Measurements from ENCODE around the gene ATP2B3.

ATP2B3 gene

DNA sequence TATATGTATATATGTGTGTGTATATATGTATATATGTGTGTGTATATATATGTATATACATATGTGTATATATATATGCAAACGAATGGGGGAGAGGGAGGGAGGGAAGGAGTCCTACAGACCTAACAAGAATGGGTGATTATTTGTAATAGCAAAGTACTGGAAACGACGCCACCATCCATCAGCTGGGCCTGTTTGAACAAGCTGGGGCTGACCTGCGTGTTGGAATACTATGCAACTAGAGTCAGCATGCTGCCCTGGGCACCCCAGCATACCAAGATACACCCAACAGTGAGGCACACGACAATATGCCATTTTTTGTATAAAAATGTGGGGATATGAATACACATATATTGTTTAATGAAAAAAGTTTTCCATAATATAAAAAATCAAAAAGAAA lies 103.1 kb downstream of the ATP2B3 start:
- DNase-seq (ENCODE audit: low spot score): no peak

- DNase-seq (ENCODE audit: low spot score): no peak
Observed at GRCh38 chrX:153621949-153622598, 104.6 kb downstream of the ATP2B3 start.

- DNase-seq (ENCODE audit: low spot score): no peak
Observed at GRCh38 chrX:153622661-153623309, 105.3 kb downstream of the ATP2B3 start.

- DNase-seq (ENCODE audit: low spot score): no peak
Observed at GRCh38 chrX:153623310-153624029, 106.0 kb downstream of the ATP2B3 start.

DNA sequence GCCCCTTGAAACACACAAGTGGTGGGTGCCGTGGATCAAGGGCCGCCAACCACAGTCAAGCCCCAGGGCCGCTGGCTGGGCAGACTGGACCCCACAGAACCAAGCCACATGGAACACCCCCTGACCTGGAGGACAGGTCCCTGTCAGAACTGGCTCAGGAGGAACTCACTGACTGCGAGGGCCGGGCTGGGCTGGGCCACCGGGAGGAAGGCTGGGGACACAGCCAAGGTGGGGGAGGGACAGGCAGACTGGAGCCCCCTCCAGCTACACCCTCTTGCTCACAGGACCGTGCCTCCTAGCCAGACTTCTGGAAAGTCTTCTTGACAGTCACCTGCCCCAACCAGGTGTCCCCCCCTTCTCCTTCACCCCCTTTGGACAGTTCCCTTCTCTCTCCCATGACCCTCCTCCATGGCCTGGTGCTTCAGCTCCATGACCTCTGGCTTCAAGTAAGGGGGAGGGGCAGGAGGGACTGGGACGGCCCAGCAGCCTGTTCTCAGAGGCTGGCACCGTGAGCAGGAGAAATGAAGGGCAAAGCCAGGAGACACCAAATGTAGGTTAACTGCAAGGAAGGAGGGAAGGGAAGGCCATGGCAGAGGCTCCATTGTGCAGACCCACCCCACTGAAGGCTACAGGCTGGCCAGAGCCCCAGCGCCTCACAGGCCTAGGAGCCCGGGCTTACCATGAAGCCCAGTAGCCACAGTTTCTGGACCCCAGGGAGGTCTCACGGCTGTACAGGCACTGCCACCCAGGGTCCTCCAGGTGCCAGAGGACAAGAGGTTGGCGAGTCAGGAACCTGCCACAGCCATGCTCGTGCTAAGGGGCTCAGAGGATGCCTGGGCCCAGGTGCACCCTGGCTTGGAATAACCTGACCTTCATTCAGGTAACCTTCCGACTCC lies 107.0 kb downstream of the ATP2B3 start:
- no peak for DNase-seq (ENCODE audit: low spot score)

GRCh38 chrX:153625271-153626024 lies 108.0 kb downstream of the ATP2B3 start:
- no peak for DNase-seq (ENCODE audit: low spot score)

GRCh38 chrX:153626025-153626633 lies 108.7 kb downstream of the ATP2B3 start:
- no peak for DNase-seq (ENCODE audit: low spot score)

DNA sequence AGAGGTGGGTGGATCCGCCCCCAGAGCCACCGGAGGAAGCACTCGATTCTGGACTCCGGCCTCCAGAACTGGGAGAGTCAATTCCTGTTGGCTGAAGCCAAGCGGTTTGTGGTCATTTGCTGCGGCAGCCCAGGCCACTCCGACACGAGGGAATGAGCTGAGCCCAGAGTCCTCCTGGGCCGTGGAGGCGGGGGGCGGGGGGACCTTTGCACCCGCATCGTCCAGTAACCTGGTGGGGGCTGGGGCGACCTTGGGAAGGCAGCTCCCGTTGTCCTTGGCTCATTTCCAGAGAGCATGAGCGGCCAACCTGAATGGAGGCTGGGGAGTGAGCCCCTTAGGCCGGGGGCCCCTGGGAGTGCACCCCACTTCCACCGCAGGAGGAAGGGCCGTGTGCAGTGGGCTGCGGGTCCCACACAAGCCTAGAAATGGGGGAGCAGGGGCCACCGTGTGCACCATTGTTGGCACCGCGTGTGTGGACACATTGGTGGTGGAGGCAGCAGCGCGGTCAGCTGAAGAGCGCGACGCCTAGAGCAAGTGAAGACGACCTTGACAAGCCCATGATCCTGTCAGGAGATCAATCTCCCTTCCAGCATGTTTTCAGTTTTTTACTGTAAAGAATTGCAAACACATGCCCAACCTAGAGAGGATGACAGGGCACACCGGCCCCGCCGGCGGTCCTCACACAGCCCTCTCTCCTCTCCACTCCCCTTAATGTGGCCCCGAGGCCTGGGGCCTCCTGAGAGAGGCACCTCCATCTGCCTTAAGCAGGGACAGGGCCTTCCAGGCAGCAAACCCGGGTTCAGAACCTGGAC lies 109.6 kb downstream of the ATP2B3 start:
- no peak for DNase-seq (ENCODE audit: low spot score)

DNA sequence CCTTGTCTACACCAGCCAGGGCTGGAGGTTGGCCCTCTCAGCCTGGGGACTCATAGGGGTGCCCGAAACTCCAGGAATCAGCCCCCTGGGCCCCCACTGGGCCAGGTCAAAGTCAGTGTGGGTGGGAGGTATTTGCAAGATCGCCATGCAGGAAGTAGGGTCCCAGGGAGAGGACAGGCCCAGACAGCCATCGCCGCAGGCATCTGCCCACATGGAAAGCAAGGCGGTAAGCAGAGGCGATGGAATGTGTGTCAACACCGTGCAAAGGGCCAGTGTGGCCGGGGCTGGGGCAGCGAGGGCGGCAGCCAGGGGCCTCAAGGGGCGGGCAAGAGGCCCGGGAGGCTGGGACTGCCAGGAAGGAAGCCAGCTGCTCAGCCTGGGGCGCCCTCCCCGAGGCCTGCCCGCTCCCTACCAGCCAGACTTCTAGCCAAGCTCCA lies 110.3 kb downstream of the ATP2B3 start:
- no peak for DNase-seq (ENCODE audit: low spot score)

DNA sequence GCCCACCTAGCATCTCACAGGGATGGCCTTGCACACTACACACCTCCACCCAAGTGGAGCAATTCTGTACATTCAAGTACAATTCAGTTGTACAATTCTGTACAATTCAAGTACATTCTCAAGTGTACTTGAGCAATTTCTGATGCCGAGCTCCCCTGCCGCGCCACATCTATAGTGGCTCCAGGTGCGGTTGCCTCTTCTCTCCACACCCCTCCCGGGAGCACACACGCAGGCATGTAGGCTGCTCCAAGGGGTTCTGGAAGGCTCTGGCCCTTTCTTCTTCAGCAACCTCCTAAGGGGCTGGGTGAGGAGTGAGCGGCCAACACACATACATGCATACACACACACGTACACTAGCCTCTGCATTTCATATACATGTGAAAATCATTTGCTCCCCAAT lies 110.7 kb downstream of the ATP2B3 start:
- no peak for DNase-seq (ENCODE audit: low spot score)

DNA sequence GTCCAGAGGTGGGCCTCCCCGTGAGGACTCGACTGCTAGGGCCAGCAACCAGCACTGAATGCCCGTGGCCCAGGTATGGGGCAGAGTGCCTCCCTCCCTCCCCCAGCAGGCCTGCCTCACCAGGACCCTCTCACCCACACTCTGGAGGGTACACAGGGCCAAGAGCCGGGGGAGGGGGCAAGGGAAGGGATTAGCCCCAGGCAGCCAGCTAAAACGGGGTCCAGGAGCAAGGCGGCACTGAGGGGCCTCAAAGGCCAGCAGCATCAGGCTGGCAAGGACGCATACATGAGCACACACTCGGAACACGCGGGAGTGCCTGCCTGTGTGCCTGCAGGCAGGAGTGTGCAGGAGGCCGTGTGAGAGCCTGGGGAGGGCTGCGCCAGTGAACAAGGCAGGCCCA lies 111.2 kb downstream of the ATP2B3 start:
- no peak for DNase-seq (ENCODE audit: low spot score)

DNA sequence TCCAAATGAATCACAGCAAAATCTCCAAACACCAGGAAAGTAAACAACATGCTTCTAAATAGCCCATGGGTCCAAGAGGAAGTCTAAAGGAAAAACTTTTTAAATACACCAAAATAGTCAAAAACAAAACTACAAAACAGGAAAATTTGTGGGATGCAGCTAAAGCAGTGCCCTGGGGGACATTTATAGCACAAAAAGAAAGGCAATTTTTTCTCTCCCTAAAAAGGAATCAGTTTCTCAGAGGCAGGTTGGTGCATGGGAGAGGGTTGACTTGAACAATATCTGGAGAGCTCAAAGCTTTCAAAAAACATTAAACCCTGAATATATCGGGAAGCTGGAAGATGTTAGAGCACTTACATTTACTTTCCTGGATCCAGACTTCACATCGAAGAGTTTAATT lies 113.9 kb downstream of the ATP2B3 start:
- no peak for DNase-seq (ENCODE audit: low spot score)

- DNase-seq (ENCODE audit: low spot score): no peak
Observed at GRCh38 chrX:153631907-153632594, 114.6 kb downstream of the ATP2B3 start.
